ENCODE data around the gene LRRC30.

The LRRC30 gene

GRCh38 chr18:7236933-7237332 is 6.0 kb downstream of the LRRC30 start:
- no peak for DNase-seq

- no peak for DNase-seq
Observed at GRCh38 chr18:7237673-7238272, 6.9 kb downstream of the LRRC30 start.

GRCh38 chr18:7242926-7243325 is 12.0 kb downstream of the LRRC30 start:
- no peak for DNase-seq

- no peak for DNase-seq
Observed at GRCh38 chr18:7248877-7249276, 18.0 kb downstream of the LRRC30 start.

- no peak for DNase-seq
Observed at GRCh38 chr18:7254163-7254562, 23.3 kb downstream of the LRRC30 start.

GRCh38 chr18:7255054-7255453 is 24.2 kb downstream of the LRRC30 start:
- no peak for DNase-seq

GRCh38 chr18:7255643-7256042 is 24.8 kb downstream of the LRRC30 start:
- no peak for DNase-seq

- no peak for DNase-seq
Observed at GRCh38 chr18:7256618-7257425, 25.9 kb downstream of the LRRC30 start.

- no peak for DNase-seq
Observed at GRCh38 chr18:7257426-7257740, 26.5 kb downstream of the LRRC30 start.

GRCh38 chr18:7259475-7259874 is 28.6 kb downstream of the LRRC30 start:
- DNase-seq, result no peak

GRCh38 chr18:7261199-7261598 is 30.3 kb downstream of the LRRC30 start:
- DNase-seq, result no peak

- no peak for DNase-seq
Observed at GRCh38 chr18:7267973-7268372, 37.1 kb downstream of the LRRC30 start.

GRCh38 chr18:7269942-7270341 is 39.1 kb downstream of the LRRC30 start:
- DNase-seq, result no peak

- DNase-seq, result peak in 54 of 58 donors; percentile 7 to 74 (median 38)
Observed at GRCh38 chr18:7272311-7273049, 41.6 kb downstream of the LRRC30 start.

- peak in 7 of 58 donors; percentile 10 to 24 (median 14) for DNase-seq
Observed at GRCh38 chr18:7273301-7273921, 42.5 kb downstream of the LRRC30 start.

- DNase-seq, result no peak
Observed at GRCh38 chr18:7281579-7281978, 50.7 kb downstream of the LRRC30 start.

All from anterior cingulate cortex (tissue), 58 donors.